Loucy (cell line): Measurements from ENCODE around the gene SP3.

Experiments
- CTCF ChIP-seq: fragments of 200-600 bp; sonication (generic); conservative IDR thresholded peaks from 2 replicates; pipeline ENCODE4 v1.5.1; 2014; ENCODE audit warnings: mild to moderate bottlenecking, antibody characterized with exemption, low read length
- EZH2phosphoT487 ChIP-seq: fragments of 200-600 bp; IDR thresholded peaks from 2 replicates; pipeline ENCODE4 v1.6.1; 2018; ENCODE audit warnings: antibody characterized with exemption, mild to moderate bottlenecking, moderate library complexity, borderline replicate concordance

- TF ChIP-seq CTCF (no peak), EZH2phosphoT487 (no peak)
Measured at GRCh38 chr2:173986805-173987204, 21.6 kb upstream of the SP3 start.
